ENCODE data around the gene ANXA4.

GRCh38 chr2:69811591-69811990, 69.7 kb downstream of the ANXA4 start:
- TF ChIP-seq POLR2A (IDR thresholded peaks at IDR 0.05; ENCODE audit: low read depth, low read length) (no peak), POLR2AphosphoS5 (IDR thresholded peaks at IDR 0.05; ENCODE audit: low read depth, low read length) (no peak), TAF1 (IDR thresholded peaks at IDR 0.05; ENCODE audit: low read depth, low read length) (no peak), SPI1 (IDR thresholded peaks at IDR 0.05; ENCODE audit: low read depth, low read length) (no peak), POU2F2 (IDR thresholded peaks at IDR 0.05; ENCODE audit: low read depth, low read length) (no peak)
